ENCODE measurements around the gene SLC43A1.

Gene SLC43A1

GRCh38 chr11:57497303-57498247 lies 17.9 kb downstream of the SLC43A1 start:
- no peak for DNase-seq

GRCh38 chr11:57496109-57496820 lies 19.2 kb downstream of the SLC43A1 start:
- no peak for DNase-seq

GRCh38 chr11:57493507-57494503 lies 21.7 kb downstream of the SLC43A1 start:
- DNase-seq, result peak; percentile 71

- peak; percentile 71 for DNase-seq
Observed at GRCh38 chr11:57491371-57492061, 24.0 kb downstream of the SLC43A1 start.

GRCh38 chr11:57490456-57491248 lies 24.9 kb downstream of the SLC43A1 start:
- DNase-seq, result no peak

GRCh38 chr11:57487920-57488659 lies 27.4 kb downstream of the SLC43A1 start:
- no peak for DNase-seq

- no peak for DNase-seq
Observed at GRCh38 chr11:57487021-57487778, 28.3 kb downstream of the SLC43A1 start.

GRCh38 chr11:57485217-57485990 lies 30.1 kb downstream of the SLC43A1 start:
- no peak for DNase-seq

GRCh38 chr11:57484141-57484710 lies 31.3 kb downstream of the SLC43A1 start:
- DNase-seq, result no peak

- no peak for DNase-seq
Observed at GRCh38 chr11:57483562-57483918, 32.0 kb downstream of the SLC43A1 start.

- peak; percentile 62 for DNase-seq
Observed at GRCh38 chr11:57482782-57483561, 32.5 kb downstream of the SLC43A1 start.

GRCh38 chr11:57481915-57482781 lies 33.4 kb downstream of the SLC43A1 start:
- DNase-seq, result no peak

GRCh38 chr11:57481315-57481714 lies 34.2 kb downstream of the SLC43A1 start:
- DNase-seq, result no peak

- DNase-seq, result peak; percentile 71
Observed at GRCh38 chr11:57480409-57481137, 34.9 kb downstream of the SLC43A1 start.

- DNase-seq, result no peak
Observed at GRCh38 chr11:57479911-57480310, 35.6 kb downstream of the SLC43A1 start.
